H1 (cell line): ENCODE measurements around the gene NOX1. TPM values are rescaled to one million over a fixed set of nuclear protein-coding genes. Genes with fewer than 3 reads are reported as not detected.

Source experiments
- CTCF ChIA-PET: fragments of 300-600 bp; sonication (Branson Sonifier 250); formaldehyde crosslinking; loops from one replicate; lab custom pipeline; 2021; ENCODE audit not compliant: partially characterized antibody; lab: Charles Lee
- POLR2A ChIA-PET: fragments of 300-600 bp; sonication (Branson Sonifier 250); formaldehyde crosslinking; loops from one replicate; lab custom pipeline; 2021; ENCODE audit warnings: inconsistent platforms; ENCODE audit not compliant: partially characterized antibody; lab: Charles Lee
- DNase-seq, 2 experiments: peaks; one replicate each; pipeline versions ENCODE4 v3.0.0 to v3.0.0-alpha.2; 2010 to 2022; ENCODE audit warnings: low spot score in 2 of 2, low read depth in 1 of 2, mixed read lengths in 1 of 2
- FAIRE-seq: peaks from 2 replicates; lab custom pipeline; 2011; peaks lifted over from hg19 to GRCh38; lab: Jason Lieb, UNC
- H2AFZ ChIP-seq: 2 replicates; pipeline ENCODE4 v1.8.1; 2012; ENCODE audit warnings: low read length, inconsistent platforms
- H2AK5ac ChIP-seq: 2 replicates; pipeline ENCODE4 v1.6.1; 2013; ENCODE audit warnings: low read depth, low read length
- H2BK120ac ChIP-seq: replicated peaks from 2 replicates; pipeline ENCODE3; 2013; ENCODE audit warnings: low read depth, low read length, inconsistent platforms
- H2BK12ac ChIP-seq: 2 replicates; pipeline ENCODE4 v1.6.1; 2013; ENCODE audit warnings: low read depth, low read length
- H2BK15ac ChIP-seq: 2 replicates; pipeline ENCODE4 v1.6.1; 2013; ENCODE audit warnings: low read length
- H2BK20ac ChIP-seq: 2 replicates; pipeline ENCODE4 v1.6.1; 2013; ENCODE audit warnings: low read length
- H2BK5ac ChIP-seq: 2 replicates; pipeline ENCODE4 v1.6.1; 2013; ENCODE audit warnings: low read depth, low read length
- H3K14ac ChIP-seq: 2 replicates; pipeline ENCODE4 v1.6.1; 2013; ENCODE audit warnings: inconsistent platforms; ENCODE audit not compliant: insufficient read length
- H3K18ac ChIP-seq: 2 replicates; pipeline ENCODE4 v1.6.1; 2013; ENCODE audit warnings: low read length; ENCODE audit errors: extremely low read depth
- H3K23ac ChIP-seq: 2 replicates; pipeline ENCODE4 v1.6.1; 2013; ENCODE audit warnings: inconsistent platforms; ENCODE audit not compliant: insufficient read length
- H3K23me2 ChIP-seq: 2 replicates; pipeline ENCODE4 v1.6.1; 2013; ENCODE audit warnings: low read depth, low read length
- H3K27ac ChIP-seq: 2 replicates; pipeline ENCODE4 v1.6.1; 2011; ENCODE audit warnings: low read depth, low read length, inconsistent platforms
- H3K27me3 ChIP-seq, 4 experiments: replicated peaks in 1 of 4; 1 replicate in 1 of 4; 2 replicates in 3 of 4; pipeline versions ENCODE4 v1.6.1 to v1.8.1; 2011 to 2013; ENCODE audit warnings: low read length in 3 of 4, mild to moderate bottlenecking in 3 of 4, inconsistent platforms in 2 of 4, mixed read lengths in 2 of 4, moderate library complexity in 1 of 4; ENCODE audit not compliant: control insufficient read depth in 3 of 4, insufficient read depth in 3 of 4; ENCODE audit errors: extremely low read depth in 1 of 4
- H3K36me3 ChIP-seq, 4 experiments: 2 replicates each; pipeline versions ENCODE4 v1.6.1 to v1.8.1; 2011 to 2013; ENCODE audit warnings: mild to moderate bottlenecking in 4 of 4, low read length in 3 of 4, moderate library complexity in 2 of 4, control low read depth in 1 of 4, inconsistent platforms in 1 of 4; ENCODE audit not compliant: insufficient read depth in 4 of 4, control insufficient read depth in 2 of 4
- H3K4ac ChIP-seq: replicated peaks from 2 replicates; pipeline ENCODE3; 2013; ENCODE audit warnings: low read length, low read depth, mixed read lengths, inconsistent platforms; ENCODE audit not compliant: insufficient read length
- H3K4me1 ChIP-seq, 4 experiments: replicated peaks in 1 of 4; 1 replicate in 1 of 4; 2 replicates in 3 of 4; pipeline versions ENCODE4 v1.6.1 to v1.8.1; 2011 to 2013; ENCODE audit warnings: low read length in 3 of 4, inconsistent platforms in 2 of 4, mixed read lengths in 1 of 4; ENCODE audit not compliant: insufficient read depth in 4 of 4, control insufficient read depth in 3 of 4
- H3K4me2 ChIP-seq, 2 experiments: 2 replicates each; pipeline versions ENCODE4 v1.6.1 to v1.8.1; 2011 to 2013; ENCODE audit warnings: low read depth in 2 of 2, low read length in 2 of 2, control low read depth in 1 of 2, inconsistent platforms in 1 of 2, mild to moderate bottlenecking in 1 of 2; ENCODE audit not compliant: insufficient read depth in 1 of 2
- H3K4me3 ChIP-seq, 4 experiments: fragments of 200-600, 300-600 bp in 1 of 4; sonication (generic), shearing (Covaris generic), sonication (Bioruptor Twin) in 1 of 4; 2 replicates each; pipeline versions ENCODE4 v1.5.1 to v1.8.1; 2011 to 2016; ENCODE audit warnings: low read length in 4 of 4, low read depth in 3 of 4, control low read depth in 2 of 4, inconsistent platforms in 2 of 4, mild to moderate bottlenecking in 2 of 4, mixed read lengths in 1 of 4, moderate library complexity in 1 of 4; ENCODE audit not compliant: insufficient read depth in 2 of 4; ENCODE audit errors: extremely low read depth in 1 of 4
- H3K56ac ChIP-seq: replicated peaks from 2 replicates; pipeline ENCODE3; 2013; ENCODE audit warnings: low read depth, mild to moderate bottlenecking, mixed read lengths, low read length, inconsistent platforms; ENCODE audit not compliant: insufficient read length
- H3K79me1 ChIP-seq: 2 replicates; pipeline ENCODE4 v1.6.1; 2013; ENCODE audit warnings: low read depth, low read length, control low read depth
- H3K79me2 ChIP-seq, 2 experiments: 2 replicates each; pipeline versions ENCODE4 v1.6.1 to v1.8.1; 2012 to 2013; ENCODE audit warnings: low read length in 2 of 2, mild to moderate bottlenecking in 2 of 2, inconsistent platforms in 1 of 2; ENCODE audit not compliant: insufficient read depth in 2 of 2, control insufficient read depth in 1 of 2
- H3K9ac ChIP-seq, 4 experiments: replicated peaks in 1 of 4; 1 replicate in 1 of 4; 2 replicates in 3 of 4; pipeline versions ENCODE4 v1.6.1 to v1.8.1; 2011 to 2013; ENCODE audit warnings: low read depth in 3 of 4, low read length in 3 of 4, control low read depth in 2 of 4, mild to moderate bottlenecking in 2 of 4, moderate library complexity in 2 of 4, inconsistent platforms in 1 of 4; ENCODE audit errors: extremely low read depth in 1 of 4
- H3K9me3 ChIP-seq, 2 experiments: 2 replicates each; pipeline versions ENCODE4 v1.6.1 to v1.8.1; 2012 to 2013; ENCODE audit warnings: mild to moderate bottlenecking in 2 of 2, moderate library complexity in 2 of 2, control low read depth in 1 of 2, inconsistent platforms in 1 of 2, low read depth in 1 of 2, low read length in 1 of 2, mixed read lengths in 1 of 2; ENCODE audit not compliant: insufficient read depth in 2 of 2
- H4K20me1 ChIP-seq, 2 experiments: replicated peaks in 1 of 2; 2 replicates each; pipeline versions ENCODE3 to v1.8.1; 2011 to 2013; ENCODE audit warnings: inconsistent platforms in 2 of 2, low read length in 2 of 2, mild to moderate bottlenecking in 1 of 2; ENCODE audit not compliant: insufficient read depth in 2 of 2, control insufficient read depth in 1 of 2
- H4K5ac ChIP-seq: 2 replicates; pipeline ENCODE4 v1.6.1; 2013; ENCODE audit warnings: low read length, low read depth, mixed read lengths, inconsistent platforms; ENCODE audit not compliant: insufficient read length
- H4K8ac ChIP-seq: 2 replicates; pipeline ENCODE4 v1.8.0; 2013; ENCODE audit warnings: mild to moderate bottlenecking, moderate library complexity, low read length, inconsistent platforms; ENCODE audit not compliant: insufficient read depth; ENCODE audit errors: extremely low read depth
- H4K91ac ChIP-seq: replicated peaks from 2 replicates; pipeline ENCODE3; 2013; ENCODE audit warnings: low read length, mixed read lengths, inconsistent platforms; ENCODE audit not compliant: insufficient read length
- BACH1 ChIP-seq: IDR thresholded peaks from 2 replicates; pipeline ENCODE4 v1.6.1; 2012; ENCODE audit warnings: low read length, improper control_type of control experiment
- CBX8 ChIP-seq: fragments of 300-800, 300-1000 bp; sonication (generic); IDR thresholded peaks from 2 replicates; pipeline ENCODE4 v1.7.1; 2016; ENCODE audit warnings: low read depth, low read length, borderline replicate concordance
- CHD1 ChIP-seq: IDR thresholded peaks from 2 replicates; pipeline ENCODE4 v1.6.1; 2012; ENCODE audit warnings: low read depth, low read length, improper control_type of control experiment
- CREB1 ChIP-seq: IDR thresholded peaks from 2 replicates; pipeline ENCODE4 v1.6.1; 2012; ENCODE audit warnings: inconsistent platforms
- EGR1 ChIP-seq: IDR thresholded peaks from 2 replicates; pipeline ENCODE4 v1.6.1; 2011; ENCODE audit warnings: low read depth, low read length, borderline replicate concordance
- FOSL1 ChIP-seq: IDR thresholded peaks from 2 replicates; pipeline ENCODE4 v1.6.1; 2011; ENCODE audit warnings: mild to moderate bottlenecking, low read depth, low read length, moderate library complexity; ENCODE audit not compliant: insufficient read depth
- GABPA ChIP-seq: IDR thresholded peaks from 2 replicates; pipeline ENCODE4 v1.6.1; 2011; ENCODE audit warnings: mild to moderate bottlenecking, low read length, moderate library complexity, borderline replicate concordance; ENCODE audit not compliant: insufficient read depth
- KDM1A ChIP-seq: fragments of 200-600, 300-600 bp; sonication (generic); IDR thresholded peaks from 2 replicates; pipeline ENCODE4 v1.7.1; 2016; ENCODE audit warnings: mild to moderate bottlenecking, low read length, borderline replicate concordance
- PHF8 ChIP-seq: fragments of 200-600 bp; sonication (generic); conservative IDR thresholded peaks from 2 replicates; pipeline ENCODE4 v1.7.1; 2012; ENCODE audit warnings: low read depth, mild to moderate bottlenecking, inconsistent platforms, low read length, moderate library complexity
- SRF ChIP-seq: IDR thresholded peaks from 2 replicates; pipeline ENCODE4 v1.6.1; 2011; ENCODE audit warnings: mild to moderate bottlenecking, low read depth, low read length, moderate library complexity
- WGBS, 2 experiments: shearing (Covaris generic) in 1 of 2; methylation state at CpG; one replicate each; pipeline versions ENCODE4 v1.1.6 to v1.1.7; 2013 to 2015; ENCODE audit warnings: low lambda C conversion rate in 2 of 2, mixed read lengths in 2 of 2, inconsistent platforms in 1 of 2, low coverage in 1 of 2, missing lambda C conversion rate in 1 of 2; ENCODE audit not compliant: insufficient replicate concordance in 2 of 2, insufficient coverage in 1 of 2, insufficient read length in 1 of 2; ENCODE audit errors: extremely low coverage in 1 of 2, missing lambda C conversion rate in 1 of 2; 5-methylcytosine and 5-hydroxymethylcytosine counted together
- polyA plus RNA-seq, 7 experiments: library from polyadenylated mRNA; depleted of rRNA in 3 of 7; stranded (reverse) in 5 of 7; unstranded in 2 of 7; fragments of >200 nt in 5 of 7; fragments of 200-250 nt in 2 of 7; gene quantifications; 1 replicate in 5 of 7; 2 replicates in 1 of 7; 4 replicates in 1 of 7; pipeline versions ENCODE4 v1.2.1 to v1.2.3, GENCODE V29; 2011 to 2013; ENCODE audit warnings: missing spikeins in 2 of 7, mixed read lengths in 2 of 7
- total RNA-seq: library from RNA; stranded (reverse); fragmentation: NEBNext Ultra II Directional; extraction: Animal tissue kit (Norgen Biotek cat#: 25700); gene quantifications from 2 replicates; pipeline ENCODE4 v1.2.1, GENCODE V29; 2021
- TF ChIP-seq, protein P1 (sequence below): IDR thresholded peaks from 2 replicates; pipeline ENCODE4 v1.6.1; 2012; ENCODE audit warnings: inconsistent platforms

Gene NOX1
- total and polyA plus RNA-seq, 2 of the 8 experiments (the other 6 are each of a cell fraction or from before 2014, with no cell fraction given), result not detected

DNA sequence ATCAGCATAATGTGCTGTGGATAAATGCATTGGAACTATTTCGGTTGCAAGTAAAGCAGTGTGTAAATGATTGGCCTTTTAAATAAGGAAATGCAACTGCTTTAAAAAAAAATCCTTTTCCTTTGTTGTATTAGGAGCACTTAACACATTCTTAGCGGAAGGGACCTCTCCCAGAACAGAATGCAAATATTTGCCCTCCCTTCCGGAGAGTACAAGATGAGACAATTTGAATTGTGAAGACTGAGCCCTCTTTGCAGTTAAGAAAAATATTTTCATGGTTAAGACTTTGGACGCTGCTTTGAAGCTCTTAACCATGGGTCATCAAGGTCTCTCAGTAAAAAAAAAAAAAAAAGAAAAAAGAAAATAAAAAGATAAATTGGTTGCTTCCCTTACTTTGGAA is 9.5 kb upstream of the NOX1 start:
- Histone ChIP-seq H4K5ac (no peak overlapping the region), H3K18ac (no peak overlapping the region), H3K9ac (no peak overlapping the region), H2BK15ac (no peak overlapping the region), H2AFZ (no peak overlapping the region), H3K79me2 (no peaks in the 10 kb centered on the region), H4K8ac (no peak overlapping the region), H3K14ac (no peak overlapping the region), H2BK12ac (no peak overlapping the region), H2BK120ac (no peak overlapping the region), H3K23me2 (peaks cover 2% of the 10 kb centered on the region; the same call in 1 of the 2 replicates), H3K4me1 (no peaks in the 10 kb centered on the region), H3K9me3 (no peaks in the 10 kb centered on the region), H3K79me1 (no peaks in the 10 kb centered on the region), H4K91ac (no peak overlapping the region), H3K27ac (no peak overlapping the region), H2BK20ac (no peak overlapping the region), H2AK5ac (no peak overlapping the region), H4K20me1 (no peaks in the 10 kb centered on the region), H3K56ac (no peak overlapping the region), H3K27me3 (no peaks in the 10 kb centered on the region), H3K36me3 (no peaks in the 10 kb centered on the region), H3K4me2 (no peak overlapping the region)
- POLR2A ChIA-PET, result no interaction called here
- no peak for DNase-seq
- WGBS, 2 experiments, result 58% methylated on average over 4 of the region's 4 CpGs; no CpG with 5 or more reads in 1 of the 2 experiments
- TF ChIP-seq FOSL1 (no peak), GABPA (no peak), EGR1 (no peak), PHF8 (no peak), BACH1 (no peak), CHD1 (no peak), SRF (no peak), KDM1A (no peak), CBX8 (no peak), CREB1 (no peak)
- TF ChIP-seq, protein P1, sequence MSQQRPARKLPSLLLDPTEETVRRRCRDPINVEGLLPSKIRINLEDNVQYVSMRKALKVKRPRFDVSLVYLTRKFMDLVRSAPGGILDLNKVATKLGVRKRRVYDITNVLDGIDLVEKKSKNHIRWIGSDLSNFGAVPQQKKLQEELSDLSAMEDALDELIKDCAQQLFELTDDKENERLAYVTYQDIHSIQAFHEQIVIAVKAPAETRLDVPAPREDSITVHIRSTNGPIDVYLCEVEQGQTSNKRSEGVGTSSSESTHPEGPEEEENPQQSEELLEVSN, result no peak
- TF ChIP-seq, all 59 proteins: peak for 0
- FAIRE-seq, result no peak
- no peak overlapping the region for H2BK5ac ChIP-seq
- H3K4ac ChIP-seq, result no peak overlapping the region
- CTCF ChIA-PET, result no interaction called here
- H3K23ac ChIP-seq, result no peak overlapping the region
- no peak overlapping the region for H3K4me3 ChIP-seq
